HG03095 (cell line): Measurements from ENCODE around the gene RNFT1.
"Not testable (repeated sequence)": the region's sequence is repeated elsewhere in the genome, so short reads cannot be mapped to it uniquely, and the experiment has no call there.

Experiments used
- ATAC-seq: cut with Tn5 transposase; IDR thresholded peaks from one replicate; pipeline ENCODE4 v1.9.1; 2021; ENCODE audit warnings: moderate library complexity; ENCODE audit not compliant: unreplicated experiment

The RNFT1 gene

DNA sequence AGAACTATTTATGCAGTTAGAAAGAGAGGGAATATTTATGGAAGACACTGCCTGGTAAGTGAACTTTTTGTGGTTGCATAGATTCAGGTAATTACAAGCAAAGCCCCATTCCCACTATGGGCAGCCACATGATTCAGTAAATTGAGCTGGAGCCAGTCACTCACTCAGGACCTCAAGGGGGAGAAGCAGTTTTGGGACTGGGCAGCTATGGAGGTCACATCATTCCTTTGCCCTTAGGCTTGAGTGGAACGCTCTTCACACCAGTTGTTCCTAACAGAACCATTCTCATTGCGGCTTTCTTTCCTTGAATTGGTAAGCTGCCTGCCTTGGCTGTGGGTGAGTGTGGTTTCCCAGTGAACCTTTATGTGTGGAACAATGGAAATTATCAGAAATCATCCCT lies 34.4 kb downstream of the RNFT1 start:
- not testable (repeated sequence) for ATAC-seq

DNA sequence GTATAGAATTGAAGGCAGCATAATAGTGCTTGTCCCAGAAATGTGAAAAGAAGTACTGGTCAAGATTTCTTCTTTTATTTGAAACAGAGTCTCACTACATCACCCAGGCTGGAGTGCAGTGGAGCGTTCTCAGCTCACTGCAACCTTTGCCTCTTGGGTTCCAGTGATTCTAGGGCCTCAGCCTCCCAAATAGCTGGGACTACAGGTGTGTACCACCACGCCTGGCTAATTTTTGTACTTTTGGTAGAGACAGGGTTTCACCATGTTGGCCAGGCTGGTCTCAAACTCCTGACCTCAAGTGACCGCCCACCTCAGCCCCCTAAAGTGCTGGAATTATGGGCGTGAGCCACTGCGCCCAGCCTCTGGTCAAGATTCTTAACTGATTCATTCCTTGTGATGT lies 43.9 kb downstream of the RNFT1 start:
- ATAC-seq, result not testable (repeated sequence)

DNA sequence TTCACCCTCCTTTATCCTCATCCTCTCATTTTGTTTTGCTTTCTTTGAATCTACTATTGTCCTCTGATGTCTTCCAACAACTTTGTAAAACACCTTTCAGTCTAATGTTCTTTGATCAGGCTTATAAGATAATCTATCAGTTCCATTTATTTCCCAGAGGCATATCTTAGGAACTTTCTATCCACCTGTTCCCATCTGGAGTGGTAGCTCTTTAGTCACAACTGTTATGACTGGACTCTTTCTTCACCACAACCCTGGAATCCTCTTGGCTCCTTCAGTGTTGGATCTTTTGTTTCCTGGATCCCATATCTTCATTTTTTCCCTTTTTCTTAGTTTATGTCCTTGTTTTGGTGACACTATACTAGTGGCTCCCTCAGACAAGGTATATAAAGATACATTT lies 48.1 kb downstream of the RNFT1 start:
- no peak for ATAC-seq

DNA sequence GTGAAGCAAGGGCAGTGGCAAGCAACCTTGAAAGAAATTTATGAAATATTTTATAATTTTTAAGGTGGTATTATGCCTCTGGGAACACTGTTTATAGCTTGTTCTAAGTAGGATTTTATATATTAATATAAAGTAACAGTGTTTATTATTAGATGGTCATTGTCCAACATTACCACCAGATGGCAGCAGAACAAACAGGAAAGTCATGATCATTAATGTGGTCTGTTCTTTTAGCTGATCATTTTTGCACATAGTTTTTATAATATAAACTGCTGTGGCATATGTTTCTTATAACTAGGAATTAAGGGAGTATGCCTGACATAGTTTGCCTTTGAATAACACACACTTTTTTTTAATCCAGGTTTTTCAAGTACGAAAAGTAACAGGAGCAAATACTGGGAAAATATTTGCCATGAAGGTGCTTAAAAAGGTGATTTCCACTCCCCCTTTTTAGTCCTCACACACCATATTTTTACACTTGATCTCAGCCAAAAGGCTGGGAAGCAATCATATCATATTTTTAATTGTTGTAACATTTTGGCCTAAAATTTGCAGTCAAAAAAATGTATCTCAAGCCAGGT lies 50.2 kb downstream of the RNFT1 start:
- ATAC-seq, result no peak

GRCh38 chr17:59907467-59907866 lies 57.1 kb downstream of the RNFT1 start:
- ATAC-seq, result no peak

GRCh38 chr17:59903455-59903854 lies 61.1 kb downstream of the RNFT1 start:
- ATAC-seq, result no peak
